ENCODE results near the gene RREB1. TPM values are rescaled to one million over a fixed set of nuclear protein-coding genes. Genes with fewer than 3 reads are reported as not detected.

Gene RREB1
- total and polyA plus RNA-seq, 2 experiments from 2014 or later = 8.5 to 25.5 TPM

- Histone ChIP-seq H3K36me3 (ENCODE audit: insufficient read depth) (no peaks in the 10 kb centered on the region), H3F3A (replicated peaks; ENCODE audit: low read depth) (no peaks in the 10 kb centered on the region), H4K20me1 (replicated peaks; ENCODE audit: insufficient read depth) (no peaks in the 10 kb centered on the region), H3K79me2 (replicated peaks; ENCODE audit: insufficient read depth) (no peaks in the 10 kb centered on the region; the same call in 1 of the 2 replicates), H3K4me2 (no peak overlapping the region), H3K4me1 (ENCODE audit: insufficient read depth) (no peaks in the 10 kb centered on the region), H3K4me3 (no peak overlapping the region), H3K27me3 (ENCODE audit: insufficient read depth) (no peaks in the 10 kb centered on the region), H2AFZ (no peak overlapping the region), H3K9me2 (ENCODE audit: insufficient read depth) (no peaks in the 10 kb centered on the region), H3K27ac (ENCODE audit: low read depth) (no peak overlapping the region)
- no peak for DNase-seq (ENCODE audit: low spot score)
- Mint-ChIP-seq H3K27me3 (ENCODE audit: insufficient read depth, low read depth, poor library complexity) (peaks cover 3% of the 10 kb centered on the region), H3K4me3 (no peak overlapping the region), H3K4me1 (peaks cover 18% of the 10 kb centered on the region; the same call in 2 of the 3 replicates), H3K27ac (no peak overlapping the region), H3K9me3 (no peaks in the 10 kb centered on the region), H3K36me3 (ENCODE audit: low read depth) (peaks cover 20% of the 10 kb centered on the region; the same call in 2 of the 3 replicates)
- TF ChIP-seq, protein P1, sequence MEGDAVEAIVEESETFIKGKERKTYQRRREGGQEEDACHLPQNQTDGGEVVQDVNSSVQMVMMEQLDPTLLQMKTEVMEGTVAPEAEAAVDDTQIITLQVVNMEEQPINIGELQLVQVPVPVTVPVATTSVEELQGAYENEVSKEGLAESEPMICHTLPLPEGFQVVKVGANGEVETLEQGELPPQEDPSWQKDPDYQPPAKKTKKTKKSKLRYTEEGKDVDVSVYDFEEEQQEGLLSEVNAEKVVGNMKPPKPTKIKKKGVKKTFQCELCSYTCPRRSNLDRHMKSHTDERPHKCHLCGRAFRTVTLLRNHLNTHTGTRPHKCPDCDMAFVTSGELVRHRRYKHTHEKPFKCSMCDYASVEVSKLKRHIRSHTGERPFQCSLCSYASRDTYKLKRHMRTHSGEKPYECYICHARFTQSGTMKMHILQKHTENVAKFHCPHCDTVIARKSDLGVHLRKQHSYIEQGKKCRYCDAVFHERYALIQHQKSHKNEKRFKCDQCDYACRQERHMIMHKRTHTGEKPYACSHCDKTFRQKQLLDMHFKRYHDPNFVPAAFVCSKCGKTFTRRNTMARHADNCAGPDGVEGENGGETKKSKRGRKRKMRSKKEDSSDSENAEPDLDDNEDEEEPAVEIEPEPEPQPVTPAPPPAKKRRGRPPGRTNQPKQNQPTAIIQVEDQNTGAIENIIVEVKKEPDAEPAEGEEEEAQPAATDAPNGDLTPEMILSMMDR (conservative IDR thresholded peaks at IDR 0.05; ENCODE audit: low read depth in 2 of 2) = no peak
- no peak for TF ChIP-seq POLR2AphosphoS5 (IDR thresholded peaks at IDR 0.05; ENCODE audit: low read depth)
- TF ChIP-seq, protein P2, sequence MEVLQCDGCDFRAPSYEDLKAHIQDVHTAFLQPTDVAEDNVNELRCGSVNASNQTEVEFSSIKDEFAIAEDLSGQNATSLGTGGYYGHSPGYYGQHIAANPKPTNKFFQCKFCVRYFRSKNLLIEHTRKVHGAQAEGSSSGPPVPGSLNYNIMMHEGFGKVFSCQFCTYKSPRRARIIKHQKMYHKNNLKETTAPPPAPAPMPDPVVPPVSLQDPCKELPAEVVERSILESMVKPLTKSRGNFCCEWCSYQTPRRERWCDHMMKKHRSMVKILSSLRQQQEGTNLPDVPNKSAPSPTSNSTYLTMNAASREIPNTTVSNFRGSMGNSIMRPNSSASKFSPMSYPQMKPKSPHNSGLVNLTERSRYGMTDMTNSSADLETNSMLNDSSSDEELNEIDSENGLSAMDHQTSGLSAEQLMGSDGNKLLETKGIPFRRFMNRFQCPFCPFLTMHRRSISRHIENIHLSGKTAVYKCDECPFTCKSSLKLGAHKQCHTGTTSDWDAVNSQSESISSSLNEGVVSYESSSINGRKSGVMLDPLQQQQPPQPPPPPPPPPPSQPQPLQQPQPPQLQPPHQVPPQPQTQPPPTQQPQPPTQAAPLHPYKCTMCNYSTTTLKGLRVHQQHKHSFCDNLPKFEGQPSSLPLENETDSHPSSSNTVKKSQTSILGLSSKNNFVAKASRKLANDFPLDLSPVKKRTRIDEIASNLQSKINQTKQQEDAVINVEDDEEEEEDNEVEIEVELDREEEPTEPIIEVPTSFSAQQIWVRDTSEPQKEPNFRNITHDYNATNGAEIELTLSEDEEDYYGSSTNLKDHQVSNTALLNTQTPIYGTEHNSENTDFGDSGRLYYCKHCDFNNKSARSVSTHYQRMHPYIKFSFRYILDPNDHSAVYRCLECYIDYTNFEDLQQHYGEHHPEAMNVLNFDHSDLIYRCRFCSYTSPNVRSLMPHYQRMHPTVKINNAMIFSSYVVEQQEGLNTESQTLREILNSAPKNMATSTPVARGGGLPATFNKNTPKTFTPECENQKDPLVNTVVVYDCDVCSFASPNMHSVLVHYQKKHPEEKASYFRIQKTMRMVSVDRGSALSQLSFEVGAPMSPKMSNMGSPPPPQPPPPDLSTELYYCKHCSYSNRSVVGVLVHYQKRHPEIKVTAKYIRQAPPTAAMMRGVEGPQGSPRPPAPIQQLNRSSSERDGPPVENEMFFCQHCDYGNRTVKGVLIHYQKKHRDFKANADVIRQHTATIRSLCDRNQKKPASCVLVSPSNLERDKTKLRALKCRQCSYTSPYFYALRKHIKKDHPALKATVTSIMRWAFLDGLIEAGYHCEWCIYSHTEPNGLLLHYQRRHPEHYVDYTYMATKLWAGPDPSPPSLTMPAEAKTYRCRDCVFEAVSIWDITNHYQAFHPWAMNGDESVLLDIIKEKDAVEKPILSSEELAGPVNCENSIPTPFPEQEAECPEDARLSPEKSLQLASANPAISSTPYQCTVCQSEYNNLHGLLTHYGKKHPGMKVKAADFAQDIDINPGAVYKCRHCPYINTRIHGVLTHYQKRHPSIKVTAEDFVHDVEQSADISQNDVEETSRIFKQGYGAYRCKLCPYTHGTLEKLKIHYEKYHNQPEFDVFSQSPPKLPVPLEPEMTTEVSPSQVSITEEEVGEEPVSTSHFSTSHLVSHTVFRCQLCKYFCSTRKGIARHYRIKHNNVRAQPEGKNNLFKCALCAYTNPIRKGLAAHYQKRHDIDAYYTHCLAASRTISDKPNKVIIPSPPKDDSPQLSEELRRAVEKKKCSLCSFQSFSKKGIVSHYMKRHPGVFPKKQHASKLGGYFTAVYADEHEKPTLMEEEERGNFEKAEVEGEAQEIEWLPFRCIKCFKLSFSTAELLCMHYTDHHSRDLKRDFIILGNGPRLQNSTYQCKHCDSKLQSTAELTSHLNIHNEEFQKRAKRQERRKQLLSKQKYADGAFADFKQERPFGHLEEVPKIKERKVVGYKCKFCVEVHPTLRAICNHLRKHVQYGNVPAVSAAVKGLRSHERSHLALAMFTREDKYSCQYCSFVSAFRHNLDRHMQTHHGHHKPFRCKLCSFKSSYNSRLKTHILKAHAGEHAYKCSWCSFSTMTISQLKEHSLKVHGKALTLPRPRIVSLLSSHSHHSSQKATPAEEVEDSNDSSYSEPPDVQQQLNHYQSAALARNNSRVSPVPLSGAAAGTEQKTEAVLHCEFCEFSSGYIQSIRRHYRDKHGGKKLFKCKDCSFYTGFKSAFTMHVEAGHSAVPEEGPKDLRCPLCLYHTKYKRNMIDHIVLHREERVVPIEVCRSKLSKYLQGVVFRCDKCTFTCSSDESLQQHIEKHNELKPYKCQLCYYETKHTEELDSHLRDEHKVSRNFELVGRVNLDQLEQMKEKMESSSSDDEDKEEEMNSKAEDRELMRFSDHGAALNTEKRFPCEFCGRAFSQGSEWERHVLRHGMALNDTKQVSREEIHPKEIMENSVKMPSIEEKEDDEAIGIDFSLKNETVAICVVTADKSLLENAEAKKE (CRISPR knock-in tag; IDR thresholded peaks at IDR 0.05) = no peak
- no peak for TF ChIP-seq ZNF114 (CRISPR knock-in tag; IDR thresholded peaks at IDR 0.05)
- no peak for TF ChIP-seq EZH2 (IDR thresholded peaks at IDR 0.05; ENCODE audit: low read depth, unreplicated experiment)
- TF ChIP-seq CREB1 (CRISPR knock-in tag; IDR thresholded peaks at IDR 0.05; ENCODE audit: low read depth) = no peak
- TF ChIP-seq, protein P3, sequence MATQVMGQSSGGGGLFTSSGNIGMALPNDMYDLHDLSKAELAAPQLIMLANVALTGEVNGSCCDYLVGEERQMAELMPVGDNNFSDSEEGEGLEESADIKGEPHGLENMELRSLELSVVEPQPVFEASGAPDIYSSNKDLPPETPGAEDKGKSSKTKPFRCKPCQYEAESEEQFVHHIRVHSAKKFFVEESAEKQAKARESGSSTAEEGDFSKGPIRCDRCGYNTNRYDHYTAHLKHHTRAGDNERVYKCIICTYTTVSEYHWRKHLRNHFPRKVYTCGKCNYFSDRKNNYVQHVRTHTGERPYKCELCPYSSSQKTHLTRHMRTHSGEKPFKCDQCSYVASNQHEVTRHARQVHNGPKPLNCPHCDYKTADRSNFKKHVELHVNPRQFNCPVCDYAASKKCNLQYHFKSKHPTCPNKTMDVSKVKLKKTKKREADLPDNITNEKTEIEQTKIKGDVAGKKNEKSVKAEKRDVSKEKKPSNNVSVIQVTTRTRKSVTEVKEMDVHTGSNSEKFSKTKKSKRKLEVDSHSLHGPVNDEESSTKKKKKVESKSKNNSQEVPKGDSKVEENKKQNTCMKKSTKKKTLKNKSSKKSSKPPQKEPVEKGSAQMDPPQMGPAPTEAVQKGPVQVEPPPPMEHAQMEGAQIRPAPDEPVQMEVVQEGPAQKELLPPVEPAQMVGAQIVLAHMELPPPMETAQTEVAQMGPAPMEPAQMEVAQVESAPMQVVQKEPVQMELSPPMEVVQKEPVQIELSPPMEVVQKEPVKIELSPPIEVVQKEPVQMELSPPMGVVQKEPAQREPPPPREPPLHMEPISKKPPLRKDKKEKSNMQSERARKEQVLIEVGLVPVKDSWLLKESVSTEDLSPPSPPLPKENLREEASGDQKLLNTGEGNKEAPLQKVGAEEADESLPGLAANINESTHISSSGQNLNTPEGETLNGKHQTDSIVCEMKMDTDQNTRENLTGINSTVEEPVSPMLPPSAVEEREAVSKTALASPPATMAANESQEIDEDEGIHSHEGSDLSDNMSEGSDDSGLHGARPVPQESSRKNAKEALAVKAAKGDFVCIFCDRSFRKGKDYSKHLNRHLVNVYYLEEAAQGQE (IDR thresholded peaks at IDR 0.05; ENCODE audit: unreplicated experiment) = no peak
- no peak for TF ChIP-seq STAT1 (IDR thresholded peaks at IDR 0.05; ENCODE audit: unreplicated experiment)
- no peak for TF ChIP-seq JUNB (IDR thresholded peaks at IDR 0.05; ENCODE audit: unreplicated experiment)
- no peak for TF ChIP-seq EZH2phosphoT487 (IDR thresholded peaks at IDR 0.05; ENCODE audit: unreplicated experiment)
- no peak for TF ChIP-seq NANOG (IDR thresholded peaks at IDR 0.05; ENCODE audit: borderline replicate concordance)
- no peak for TF ChIP-seq ZNF331 (CRISPR knock-in tag; IDR thresholded peaks at IDR 0.05; ENCODE audit: low read depth)
- TF ChIP-seq, protein P4, sequence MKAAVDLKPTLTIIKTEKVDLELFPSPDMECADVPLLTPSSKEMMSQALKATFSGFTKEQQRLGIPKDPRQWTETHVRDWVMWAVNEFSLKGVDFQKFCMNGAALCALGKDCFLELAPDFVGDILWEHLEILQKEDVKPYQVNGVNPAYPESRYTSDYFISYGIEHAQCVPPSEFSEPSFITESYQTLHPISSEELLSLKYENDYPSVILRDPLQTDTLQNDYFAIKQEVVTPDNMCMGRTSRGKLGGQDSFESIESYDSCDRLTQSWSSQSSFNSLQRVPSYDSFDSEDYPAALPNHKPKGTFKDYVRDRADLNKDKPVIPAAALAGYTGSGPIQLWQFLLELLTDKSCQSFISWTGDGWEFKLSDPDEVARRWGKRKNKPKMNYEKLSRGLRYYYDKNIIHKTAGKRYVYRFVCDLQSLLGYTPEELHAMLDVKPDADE (IDR thresholded peaks at IDR 0.05) = no peak
- no peak for ATAC-seq
Measured at GRCh38 chr6:7193122-7193521, 85.4 kb downstream of the RREB1 start.

Data from GM23338 (cell line).